A673 (cell line): ENCODE data around the gene GATA1.

Experiments used
- CTCF ChIP-seq: fragments of 300-800, 200-600 bp; sonication (generic); conservative IDR thresholded peaks from 2 replicates; pipeline ENCODE4 v1.5.1; 2017; ENCODE audit warnings: low read depth, mild to moderate bottlenecking, antibody characterized with exemption, low read length, moderate library complexity, mixed read lengths
- EZH2 ChIP-seq: fragments of 200-600 bp; sonication (generic); IDR thresholded peaks from 2 replicates; pipeline ENCODE4 v1.6.1; 2017; ENCODE audit warnings: borderline replicate concordance, low read depth, mild to moderate bottlenecking, mixed read lengths, antibody characterized with exemption, low read length; ENCODE audit not compliant: poor library complexity, severe bottlenecking

- TF ChIP-seq CTCF (0 out of 2 replicates have a peak, but pooled peaks have one; percentile 16), EZH2 (no peak)
These were observed 47.2 kb downstream of the GATA1 start for GRCh38 chrX:48833542-48834138.
